GM19025 (cell line): ENCODE measurements around the gene RHD.
"Not testable (repeated sequence)": the region's sequence is repeated elsewhere in the genome, so short reads cannot be mapped to it uniquely, and the experiment has no call there.

ENCODE experiments used
- ATAC-seq: cut with Tn5 transposase; IDR thresholded peaks from one replicate; pipeline ENCODE4 v1.9.1; 2021; ENCODE audit warnings: mild to moderate bottlenecking, low read depth, moderate library complexity; ENCODE audit not compliant: unreplicated experiment

The RHD gene

GRCh38 chr1:25343872-25344271 lies 71.6 kb downstream of the RHD start:
- ATAC-seq, result no peak

- no peak for ATAC-seq
Observed at GRCh38 chr1:25347556-25347955, 75.2 kb downstream of the RHD start.

GRCh38 chr1:25349606-25350005 lies 77.3 kb downstream of the RHD start:
- no peak for ATAC-seq

GRCh38 chr1:25355841-25356395 lies 83.6 kb downstream of the RHD start:
- no peak for ATAC-seq

GRCh38 chr1:25356441-25356840 lies 84.1 kb downstream of the RHD start:
- no peak for ATAC-seq

GRCh38 chr1:25356848-25357247 lies 84.5 kb downstream of the RHD start:
- ATAC-seq, result no peak

GRCh38 chr1:25360596-25361581 lies 88.6 kb downstream of the RHD start:
- no peak for ATAC-seq

- no peak for ATAC-seq
Observed at GRCh38 chr1:25361901-25362300, 89.6 kb downstream of the RHD start.

- not testable (repeated sequence) for ATAC-seq
Observed at GRCh38 chr1:25362634-25363559, 90.6 kb downstream of the RHD start.

- no peak for ATAC-seq
Observed at GRCh38 chr1:25369241-25369640, 96.9 kb downstream of the RHD start.

- ATAC-seq, result not testable (repeated sequence)
Observed at GRCh38 chr1:25369691-25370271, 97.5 kb downstream of the RHD start.

- ATAC-seq, result not testable (repeated sequence)
Observed at GRCh38 chr1:25371757-25372156, 99.4 kb downstream of the RHD start.

GRCh38 chr1:25378367-25378766 lies 106.1 kb downstream of the RHD start:
- ATAC-seq, result not testable (repeated sequence)
